ENCODE data around the gene PTTG1IP.
A peak's percentile ranks its signal among the peaks of the same experiment; 100 is the strongest.

PTTG1IP gene

GRCh38 chr21:44872323-44872648 lies 1.2 kb downstream of the PTTG1IP start:
- DNase-seq (ENCODE audit: low read depth): no peak
- H3K4me3 ChIP-seq (ENCODE audit: low read depth, low read length): peak overlapping the region; percentile 98
- TF ChIP-seq CTCF (IDR thresholded peaks at IDR 0.05; ENCODE audit: low read depth, low read length, missing control alignments): no peak

- TF ChIP-seq CTCF (IDR thresholded peaks at IDR 0.05; ENCODE audit: low read depth, low read length, missing control alignments): no peak
- H3K4me3 ChIP-seq (ENCODE audit: low read depth, low read length): peak overlapping the region; percentile 98
- DNase-seq (ENCODE audit: low read depth): no peak
These were observed 1.8 kb downstream of the PTTG1IP start for GRCh38 chr21:44871576-44872269.

- TF ChIP-seq CTCF (IDR thresholded peaks at IDR 0.05; ENCODE audit: low read depth, low read length, missing control alignments): no peak
- no peak for DNase-seq (ENCODE audit: low read depth)
- no peak overlapping the region for H3K4me3 ChIP-seq (ENCODE audit: low read depth, low read length)
These were observed 2.6 kb downstream of the PTTG1IP start for GRCh38 chr21:44870748-44871495.

- H3K4me3 ChIP-seq (ENCODE audit: low read depth, low read length): no peak overlapping the region
- TF ChIP-seq CTCF (IDR thresholded peaks at IDR 0.05; ENCODE audit: low read depth, low read length, missing control alignments): no peak
- no peak for DNase-seq (ENCODE audit: low read depth)
These were observed 3.4 kb downstream of the PTTG1IP start for GRCh38 chr21:44869781-44870747.

- TF ChIP-seq CTCF (IDR thresholded peaks at IDR 0.05; ENCODE audit: low read depth, low read length, missing control alignments): no peak
- no peak overlapping the region for H3K4me3 ChIP-seq (ENCODE audit: low read depth, low read length)
- no peak for DNase-seq (ENCODE audit: low read depth)
These were observed 4.8 kb downstream of the PTTG1IP start for GRCh38 chr21:44868707-44869106.

GRCh38 chr21:44867999-44868700 lies 5.3 kb downstream of the PTTG1IP start:
- no peak for TF ChIP-seq CTCF (IDR thresholded peaks at IDR 0.05; ENCODE audit: low read depth, low read length, missing control alignments)
- DNase-seq (ENCODE audit: low read depth): no peak
- H3K4me3 ChIP-seq (ENCODE audit: low read depth, low read length): no peak overlapping the region

Data from GM12864 (cell line).